Neural cell (in vitro differentiated cells): ENCODE data around the gene DDX1. TPM values are rescaled to one million over a fixed set of nuclear protein-coding genes. Genes with fewer than 3 reads are reported as not detected.

Source experiments
- H2AFZ ChIP-seq: fragments of 200-600, 300-800 bp; sonication (generic), shearing (Covaris generic); 2 replicates; pipeline ENCODE4 v1.6.0; 2014; ENCODE audit warnings: low read depth, mild to moderate bottlenecking, antibody characterized with exemption, low read length, moderate library complexity
- H3F3A ChIP-seq: fragments of 200-600 bp; shearing (Covaris generic); 2 replicates; pipeline ENCODE4 v1.6.1; 2016; ENCODE audit warnings: mild to moderate bottlenecking, moderate library complexity, mixed read lengths, antibody characterized with exemption, low read length; ENCODE audit not compliant: insufficient read depth, poor library complexity, severe bottlenecking
- H3K27ac ChIP-seq: fragments of 200-600, 300-800 bp; sonication (generic), shearing (Covaris generic); 2 replicates; pipeline ENCODE4 v1.5.1; 2014; ENCODE audit warnings: mild to moderate bottlenecking, low read length, moderate library complexity
- H3K27me3 ChIP-seq: fragments of 300-800, 200-600 bp; sonication (generic), shearing (Covaris generic); 2 replicates; pipeline ENCODE4 v1.6.0; 2014; ENCODE audit warnings: mild to moderate bottlenecking, low read depth, low read length, moderate library complexity; ENCODE audit not compliant: insufficient read depth
- H3K36me3 ChIP-seq: fragments of 300-800, 200-600 bp; sonication (generic), shearing (Covaris generic); 2 replicates; pipeline ENCODE4 v1.5.1; 2014; ENCODE audit warnings: mild to moderate bottlenecking, antibody characterized with exemption, low read length, moderate library complexity; ENCODE audit not compliant: insufficient read depth
- H3K4me2 ChIP-seq: fragments of 300-800, 200-600 bp; sonication (generic), shearing (Covaris generic); 2 replicates; pipeline ENCODE4 v1.6.0; 2014; ENCODE audit warnings: mild to moderate bottlenecking, low read length
- H3K4me3 ChIP-seq: fragments of 300-800, 200-600 bp; sonication (generic), shearing (Covaris generic); 2 replicates; pipeline ENCODE4 v1.5.1; 2014; ENCODE audit warnings: mild to moderate bottlenecking, low read length, moderate library complexity
- H3K79me2 ChIP-seq: fragments of 200-600 bp; shearing (Covaris generic); replicated peaks from 2 replicates; pipeline ENCODE4 v1.6.0; 2014; ENCODE audit warnings: mild to moderate bottlenecking, low read length, moderate library complexity; ENCODE audit not compliant: insufficient read depth
- H3K9ac ChIP-seq: fragments of 300-800, 200-600 bp; sonication (generic), shearing (Covaris generic); 2 replicates; pipeline ENCODE4 v1.6.1; 2016; ENCODE audit warnings: mild to moderate bottlenecking, low read length, mixed read lengths
- H3K9me2 ChIP-seq: fragments of 200-600 bp; shearing (Covaris generic); 2 replicates; pipeline ENCODE4 v1.6.1; 2016; ENCODE audit warnings: mild to moderate bottlenecking, low read length, mixed read lengths; ENCODE audit not compliant: insufficient read depth
- H3K9me3 ChIP-seq: fragments of 200-600, 300-800 bp; sonication (generic), shearing (Covaris generic); 2 replicates; pipeline ENCODE4 v1.6.1; 2016; ENCODE audit warnings: mild to moderate bottlenecking, mixed run types, low read length, moderate library complexity, mixed read lengths
- H4K20me1 ChIP-seq: fragments of 200-600 bp; shearing (Covaris generic); 2 replicates; pipeline ENCODE4 v1.6.1; 2016; ENCODE audit warnings: mild to moderate bottlenecking, mixed run types; ENCODE audit not compliant: insufficient read depth
- EP300 ChIP-seq: fragments of 450-650 bp; conservative IDR thresholded peaks from 2 replicates; pipeline ENCODE4 v1.6.1; 2014; ENCODE audit warnings: antibody characterized with exemption, mild to moderate bottlenecking, moderate library complexity; ENCODE audit not compliant: poor library complexity, severe bottlenecking
- EZH2 ChIP-seq: fragments of 200-600, 300-800 bp; shearing (Covaris generic), sonication (generic); IDR thresholded peaks from 2 replicates; pipeline ENCODE4 v1.6.1; 2014; ENCODE audit warnings: antibody characterized with exemption, low read length, borderline replicate concordance, mild to moderate bottlenecking; ENCODE audit not compliant: insufficient read depth, poor library complexity, severe bottlenecking
- MXI1 ChIP-seq: fragments of 450-650 bp; conservative IDR thresholded peaks from 2 replicates; pipeline ENCODE4 v1.6.1; 2014; ENCODE audit warnings: antibody characterized with exemption, mild to moderate bottlenecking; ENCODE audit not compliant: poor library complexity, severe bottlenecking
- POLR2AphosphoS5 ChIP-seq: IDR thresholded peaks from 2 replicates; pipeline ENCODE4 v1.6.1; 2012
- RAD21 ChIP-seq: fragments of 450-650 bp; conservative IDR thresholded peaks from 2 replicates; pipeline ENCODE4 v1.6.1; 2014; ENCODE audit warnings: antibody characterized with exemption, mild to moderate bottlenecking, moderate library complexity
- SMC3 ChIP-seq: fragments of 450-650 bp; conservative IDR thresholded peaks from 2 replicates; pipeline ENCODE4 v1.6.1; 2014; ENCODE audit warnings: antibody characterized with exemption, mild to moderate bottlenecking, moderate library complexity; ENCODE audit not compliant: poor library complexity
- TAF1 ChIP-seq: IDR thresholded peaks from 2 replicates; pipeline ENCODE4 v1.6.1; 2012; ENCODE audit warnings: low read depth
- polyA plus RNA-seq: library from polyadenylated mRNA; depleted of rRNA; stranded (reverse); fragments of >200 nt; gene quantifications from 2 replicates; pipeline ENCODE4 v1.2.3, GENCODE V29; 2014
- TF ChIP-seq, protein P1 (sequence below): fragments of 450-650 bp; IDR thresholded peaks from 2 replicates; pipeline ENCODE4 v1.5.1; 2014; ENCODE audit warnings: antibody characterized with exemption, mild to moderate bottlenecking, moderate library complexity; ENCODE audit not compliant: poor library complexity, severe bottlenecking
- TF ChIP-seq, protein P2 (sequence below): IDR thresholded peaks from 2 replicates; pipeline ENCODE4 v1.6.1; 2012; ENCODE audit warnings: borderline replicate concordance

Gene DDX1
- polyA plus RNA-seq, 1 donor from 2014 or later, result 159 TPM

DNA sequence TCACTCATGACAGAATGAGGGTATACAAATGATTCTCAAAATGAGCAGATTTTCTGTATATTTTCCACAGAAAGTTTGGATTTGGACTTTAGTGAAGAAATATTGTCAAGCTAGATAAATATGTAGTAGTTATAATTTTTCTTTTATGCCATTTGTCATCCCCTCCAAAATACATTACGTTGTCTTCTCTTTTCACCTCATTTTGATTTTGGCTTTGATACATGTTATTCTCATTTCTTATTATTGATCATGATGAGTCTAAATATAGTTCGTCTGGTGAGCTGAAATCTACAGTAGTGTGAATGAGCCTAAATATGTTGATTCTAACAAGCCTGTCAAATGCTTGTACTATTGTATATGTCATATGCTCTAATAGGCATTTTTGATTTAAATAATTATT, 12.3 kb downstream of the DDX1 start:
- Histone ChIP-seq H3K9ac (no peak overlapping the region), H3K9me3 (no peaks in the 10 kb centered on the region), H3F3A (no peaks in the 10 kb centered on the region), H3K79me2 (no peaks in the 10 kb centered on the region), H3K27ac (no peak overlapping the region), H4K20me1 (no peaks in the 10 kb centered on the region), H3K4me3 (no peak overlapping the region), H3K27me3 (no peaks in the 10 kb centered on the region), H3K9me2 (no peaks in the 10 kb centered on the region), H3K4me2 (no peak overlapping the region), H3K36me3 (peaks cover 21% of the 10 kb centered on the region), H2AFZ (no peak overlapping the region)
- TF ChIP-seq MXI1 (no peak), RAD21 (no peak), EZH2 (no peak), POLR2AphosphoS5 (no peak), TAF1 (no peak), SMC3 (no peak), EP300 (no peak)
- TF ChIP-seq, protein P1, sequence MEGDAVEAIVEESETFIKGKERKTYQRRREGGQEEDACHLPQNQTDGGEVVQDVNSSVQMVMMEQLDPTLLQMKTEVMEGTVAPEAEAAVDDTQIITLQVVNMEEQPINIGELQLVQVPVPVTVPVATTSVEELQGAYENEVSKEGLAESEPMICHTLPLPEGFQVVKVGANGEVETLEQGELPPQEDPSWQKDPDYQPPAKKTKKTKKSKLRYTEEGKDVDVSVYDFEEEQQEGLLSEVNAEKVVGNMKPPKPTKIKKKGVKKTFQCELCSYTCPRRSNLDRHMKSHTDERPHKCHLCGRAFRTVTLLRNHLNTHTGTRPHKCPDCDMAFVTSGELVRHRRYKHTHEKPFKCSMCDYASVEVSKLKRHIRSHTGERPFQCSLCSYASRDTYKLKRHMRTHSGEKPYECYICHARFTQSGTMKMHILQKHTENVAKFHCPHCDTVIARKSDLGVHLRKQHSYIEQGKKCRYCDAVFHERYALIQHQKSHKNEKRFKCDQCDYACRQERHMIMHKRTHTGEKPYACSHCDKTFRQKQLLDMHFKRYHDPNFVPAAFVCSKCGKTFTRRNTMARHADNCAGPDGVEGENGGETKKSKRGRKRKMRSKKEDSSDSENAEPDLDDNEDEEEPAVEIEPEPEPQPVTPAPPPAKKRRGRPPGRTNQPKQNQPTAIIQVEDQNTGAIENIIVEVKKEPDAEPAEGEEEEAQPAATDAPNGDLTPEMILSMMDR, result no peak
- TF ChIP-seq, protein P2, sequence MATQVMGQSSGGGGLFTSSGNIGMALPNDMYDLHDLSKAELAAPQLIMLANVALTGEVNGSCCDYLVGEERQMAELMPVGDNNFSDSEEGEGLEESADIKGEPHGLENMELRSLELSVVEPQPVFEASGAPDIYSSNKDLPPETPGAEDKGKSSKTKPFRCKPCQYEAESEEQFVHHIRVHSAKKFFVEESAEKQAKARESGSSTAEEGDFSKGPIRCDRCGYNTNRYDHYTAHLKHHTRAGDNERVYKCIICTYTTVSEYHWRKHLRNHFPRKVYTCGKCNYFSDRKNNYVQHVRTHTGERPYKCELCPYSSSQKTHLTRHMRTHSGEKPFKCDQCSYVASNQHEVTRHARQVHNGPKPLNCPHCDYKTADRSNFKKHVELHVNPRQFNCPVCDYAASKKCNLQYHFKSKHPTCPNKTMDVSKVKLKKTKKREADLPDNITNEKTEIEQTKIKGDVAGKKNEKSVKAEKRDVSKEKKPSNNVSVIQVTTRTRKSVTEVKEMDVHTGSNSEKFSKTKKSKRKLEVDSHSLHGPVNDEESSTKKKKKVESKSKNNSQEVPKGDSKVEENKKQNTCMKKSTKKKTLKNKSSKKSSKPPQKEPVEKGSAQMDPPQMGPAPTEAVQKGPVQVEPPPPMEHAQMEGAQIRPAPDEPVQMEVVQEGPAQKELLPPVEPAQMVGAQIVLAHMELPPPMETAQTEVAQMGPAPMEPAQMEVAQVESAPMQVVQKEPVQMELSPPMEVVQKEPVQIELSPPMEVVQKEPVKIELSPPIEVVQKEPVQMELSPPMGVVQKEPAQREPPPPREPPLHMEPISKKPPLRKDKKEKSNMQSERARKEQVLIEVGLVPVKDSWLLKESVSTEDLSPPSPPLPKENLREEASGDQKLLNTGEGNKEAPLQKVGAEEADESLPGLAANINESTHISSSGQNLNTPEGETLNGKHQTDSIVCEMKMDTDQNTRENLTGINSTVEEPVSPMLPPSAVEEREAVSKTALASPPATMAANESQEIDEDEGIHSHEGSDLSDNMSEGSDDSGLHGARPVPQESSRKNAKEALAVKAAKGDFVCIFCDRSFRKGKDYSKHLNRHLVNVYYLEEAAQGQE, result no peak

DNA sequence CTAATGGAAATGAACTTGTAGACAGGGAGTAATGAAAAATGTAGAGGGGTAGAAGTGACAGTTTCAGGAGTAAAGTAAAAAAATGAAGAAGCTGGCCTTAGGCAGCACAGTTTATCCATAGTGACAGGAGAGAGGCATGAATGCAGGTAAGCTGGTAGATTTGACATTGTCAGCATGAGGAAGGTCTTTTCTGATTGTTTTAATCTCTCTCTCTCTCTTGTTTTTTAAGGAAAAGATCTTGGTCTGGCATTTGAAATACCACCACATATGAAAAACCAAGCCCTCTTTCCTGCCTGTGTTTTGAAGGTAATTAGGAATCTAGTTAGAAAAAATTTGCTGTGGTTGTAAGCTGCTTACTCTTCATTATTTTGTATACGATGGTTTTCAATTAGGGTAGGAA, 14.1 kb downstream of the DDX1 start:
- H2AFZ ChIP-seq, result no peak overlapping the region
- H3F3A ChIP-seq, result no peaks in the 10 kb centered on the region
- H3K4me3 ChIP-seq, result no peak overlapping the region
- H3K4me2 ChIP-seq, result no peak overlapping the region
- no peaks in the 10 kb centered on the region for H3K79me2 ChIP-seq
- peaks cover 21% of the 10 kb centered on the region for H3K36me3 ChIP-seq
- no peaks in the 10 kb centered on the region for H3K9me3 ChIP-seq
- no peaks in the 10 kb centered on the region for H4K20me1 ChIP-seq
- no peaks in the 10 kb centered on the region for H3K9me2 ChIP-seq
- no peak for TF ChIP-seq TAF1
- TF ChIP-seq, protein P2, result no peak
- TF ChIP-seq EZH2, result no peak
- TF ChIP-seq POLR2AphosphoS5, result no peak
- no peak for TF ChIP-seq EP300
- no peak for TF ChIP-seq RAD21
- no peak for TF ChIP-seq MXI1
- H3K27ac ChIP-seq, result no peak overlapping the region
- H3K9ac ChIP-seq, result no peak overlapping the region
- H3K27me3 ChIP-seq, result no peaks in the 10 kb centered on the region
